ENCODE measurements around the gene TM9SF2.

The TM9SF2 gene

GRCh38 chr13:99580500-99581268 lies 79.4 kb downstream of the TM9SF2 start:
- DNase-seq = no peak

GRCh38 chr13:99582511-99582910 lies 81.2 kb downstream of the TM9SF2 start:
- DNase-seq = no peak

DNA sequence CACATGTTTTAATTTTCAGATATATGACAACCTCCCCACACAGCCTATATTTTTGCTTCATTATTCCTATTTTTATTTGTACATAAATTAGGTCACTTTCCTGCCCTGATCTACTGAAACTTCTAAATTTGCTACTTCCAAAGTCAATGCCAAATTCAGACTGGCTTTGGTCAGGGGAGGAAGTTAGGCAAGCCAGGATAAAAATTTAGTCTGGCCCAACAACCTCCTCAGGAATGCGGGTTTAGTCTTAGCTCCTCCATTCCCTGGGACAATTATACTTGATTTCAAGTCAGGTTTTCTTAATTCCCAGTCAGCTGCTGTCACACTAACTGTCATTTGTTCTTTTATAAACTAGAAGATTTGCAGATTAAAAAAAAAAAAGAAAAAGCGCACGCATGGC lies 84.3 kb downstream of the TM9SF2 start:
- DNase-seq = no peak

GRCh38 chr13:99587021-99587420 lies 85.7 kb downstream of the TM9SF2 start:
- DNase-seq = no peak

DNA sequence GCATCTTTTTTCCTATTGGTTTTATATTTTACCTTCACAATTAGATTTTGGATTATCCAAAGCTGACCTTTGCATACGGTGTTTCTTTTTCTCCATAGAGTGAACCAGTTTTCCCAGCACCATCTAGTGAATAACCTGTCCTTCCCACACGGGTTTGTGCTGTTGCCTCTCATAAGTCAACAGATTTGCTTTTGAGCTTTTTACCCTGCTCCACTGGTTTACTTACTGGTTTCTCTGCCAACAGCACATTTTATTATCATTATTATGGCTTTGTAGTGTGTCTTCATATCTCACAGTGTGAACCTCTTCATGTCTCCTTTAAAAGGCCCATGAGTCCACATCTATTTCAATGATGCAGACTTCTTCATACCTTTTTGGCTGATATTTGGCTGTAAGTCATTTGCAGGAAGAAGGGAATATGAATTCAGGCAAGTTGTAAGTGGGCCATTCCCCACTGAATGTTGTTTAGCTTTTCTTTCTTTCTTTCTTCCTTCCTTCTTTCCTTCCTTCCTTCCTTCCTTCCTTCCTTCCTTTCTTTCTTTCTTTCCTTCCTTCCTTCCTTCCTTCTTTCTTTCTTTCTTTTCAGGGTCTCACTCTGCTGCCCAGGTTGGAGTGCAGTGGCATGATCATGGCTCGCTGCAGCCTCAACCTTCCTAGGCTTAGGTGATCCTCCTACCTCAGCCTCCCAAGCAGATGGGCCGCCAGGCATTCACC lies 86.8 kb downstream of the TM9SF2 start:
- DNase-seq = no peak

- no peak for DNase-seq
Measured at GRCh38 chr13:99589575-99589974, 88.3 kb downstream of the TM9SF2 start.

- no peak for DNase-seq
Measured at GRCh38 chr13:99590519-99591011, 89.3 kb downstream of the TM9SF2 start.

DNA sequence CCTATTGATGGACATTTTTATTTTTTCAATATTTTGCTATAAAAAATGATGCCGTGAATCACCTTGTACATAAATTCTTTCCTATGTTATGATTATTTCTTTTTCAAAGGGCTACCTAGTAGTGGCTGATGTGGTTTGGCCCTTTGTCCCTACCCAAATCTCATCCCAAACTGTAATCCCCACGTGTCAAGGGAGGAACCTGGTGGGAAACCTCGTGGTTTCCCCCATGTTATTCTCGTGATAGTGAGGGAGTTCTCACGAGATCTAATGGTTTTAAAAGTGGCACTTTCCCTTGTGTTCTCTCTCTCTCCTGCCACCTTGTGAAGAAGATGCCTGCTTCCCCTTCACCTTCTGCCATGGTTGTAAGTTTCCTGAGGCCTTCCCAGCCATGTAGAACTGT lies 94.9 kb downstream of the TM9SF2 start:
- no peak for DNase-seq

- no peak for DNase-seq
Measured at GRCh38 chr13:99600318-99600717, 99.0 kb downstream of the TM9SF2 start.

DNA sequence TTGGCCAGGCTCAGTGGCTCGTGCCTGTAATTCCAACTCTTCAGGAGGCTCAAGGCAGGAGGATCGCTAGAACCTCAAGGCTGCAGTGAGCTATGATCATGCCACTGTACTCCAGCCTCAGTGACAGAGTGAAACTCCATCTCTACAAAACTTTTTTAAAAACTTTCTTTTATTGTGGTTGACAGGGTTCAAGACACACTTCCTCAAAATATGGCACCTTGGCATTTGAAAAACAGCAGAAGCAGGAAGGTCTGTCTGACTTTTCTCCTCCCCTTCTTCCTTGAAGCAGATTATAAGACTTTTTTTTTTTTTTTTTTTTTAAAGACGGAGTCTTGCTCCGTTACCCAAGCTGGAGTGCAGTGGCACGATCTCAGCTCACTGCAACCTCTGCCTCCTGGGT lies 100.3 kb downstream of the TM9SF2 start:
- DNase-seq = no peak

GRCh38 chr13:99604636-99605035 lies 103.4 kb downstream of the TM9SF2 start:
- DNase-seq = no peak

- DNase-seq = peak; percentile 47
Measured at GRCh38 chr13:99605420-99606323, 104.4 kb downstream of the TM9SF2 start.

- DNase-seq = peak; percentile 87
Measured at GRCh38 chr13:99606324-99607066, 105.2 kb downstream of the TM9SF2 start, which contains the start of gene CLYBL. TSS of gene CLYBL (plus strand) at chr13:99606690.

GRCh38 chr13:99608345-99608744 lies 107.1 kb downstream of the TM9SF2 start:
- no peak for DNase-seq

DNA sequence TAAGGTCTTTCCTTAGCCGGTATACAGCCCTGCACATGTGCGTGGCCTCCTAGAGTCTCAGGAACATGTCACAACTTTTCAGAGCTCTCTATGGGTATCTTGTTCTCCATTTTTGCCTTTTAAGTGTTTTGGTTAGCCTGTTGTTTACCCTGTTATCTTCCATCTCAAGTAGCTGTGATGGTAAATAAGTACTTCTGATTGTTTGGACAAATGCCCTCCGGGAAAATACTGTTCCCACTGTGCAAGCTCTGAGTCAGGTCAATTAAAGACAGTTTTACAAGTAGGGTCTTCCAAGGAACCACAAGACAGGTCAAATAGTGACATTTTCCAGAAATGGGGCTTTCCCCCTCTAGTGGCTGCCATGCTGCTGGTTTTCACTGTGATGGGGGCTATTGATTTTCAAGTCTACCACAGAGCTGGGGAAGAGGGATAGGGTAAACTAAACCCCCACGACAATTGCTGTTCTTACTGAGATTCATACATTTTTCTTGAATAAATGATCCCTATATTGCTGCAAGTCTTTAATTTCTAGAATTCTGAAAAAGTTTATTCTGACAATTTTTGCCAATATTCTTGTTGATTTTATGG lies 109.5 kb downstream of the TM9SF2 start:
- DNase-seq = no peak
